ENCODE measurements around the gene MATCAP1.

The MATCAP1 gene

DNA sequence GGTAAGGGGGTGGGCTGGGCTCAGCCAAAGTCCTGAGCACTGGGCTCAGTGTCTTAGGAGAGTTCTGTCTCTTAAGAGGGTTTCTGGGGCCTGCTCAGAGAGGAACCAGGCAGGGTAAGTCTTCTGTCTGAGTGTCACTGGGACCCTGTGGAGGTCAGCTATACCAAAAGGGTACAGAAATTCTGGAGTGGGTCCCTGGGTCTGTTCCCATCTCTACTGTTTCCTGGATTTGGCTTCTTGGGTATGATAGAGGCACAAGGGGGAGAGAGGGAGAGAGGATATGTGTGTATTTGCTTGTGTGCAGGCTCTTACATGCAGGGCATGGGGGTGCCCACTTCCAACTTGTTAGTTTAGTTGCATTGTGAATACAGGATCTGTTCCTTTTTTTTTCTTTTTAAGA is 9.8 kb upstream of the MATCAP1 start:
- Histone ChIP-seq H3K4me3 (ENCODE audit: low read depth, low read length) (no peak overlapping the region), H4K8ac (ENCODE audit: low read depth, low read length) (no peak overlapping the region), H2AFZ (ENCODE audit: insufficient read depth, low read length, poor library complexity) (no peak overlapping the region), H3K36me3 (ENCODE audit: control insufficient read depth in 1 of 2, insufficient read depth in 2 of 2, low read length in 2 of 2) (peaks cover 50 to 52% of the 10 kb centered on the region in 2 experiments), H3K4ac (ENCODE audit: low read depth, low read length) (peak overlapping the region; percentile 99), H3K79me1 (ENCODE audit: low read length) (peaks cover 10% of the 10 kb centered on the region), H4K12ac (ENCODE audit: low read depth, low read length) (no peak overlapping the region), H3K23ac (ENCODE audit: low read length) (no peak overlapping the region), H2BK120ac (ENCODE audit: insufficient read depth, low read length, poor library complexity) (no peak overlapping the region), H3K4me1 (ENCODE audit: control insufficient read depth in 1 of 2, insufficient read depth in 2 of 2, low read length in 2 of 2) (peaks cover 13 to 23% of the 10 kb centered on the region in 2 experiments), H2BK12ac (ENCODE audit: low read length) (no peak overlapping the region), H3K14ac (ENCODE audit: low read length) (no peak overlapping the region), H3K27ac (ENCODE audit: low read depth, low read length) (no peak overlapping the region), H3K4me2 (ENCODE audit: low read length) (peak overlapping the region; percentile 79), H3K9ac (ENCODE audit: low read length) (no peak overlapping the region), H3K79me2 (ENCODE audit: control insufficient read depth, insufficient read depth, low read length, poor library complexity) (peaks cover 10% of the 10 kb centered on the region), H2AK5ac (ENCODE audit: low read length) (no peak overlapping the region), H3K9me3 (ENCODE audit: insufficient read depth, low read depth, low read length) (no peaks in the 10 kb centered on the region), H3K18ac (ENCODE audit: low read length) (no peak overlapping the region), H3K27me3 (ENCODE audit: insufficient read depth, low read length) (no peaks in the 10 kb centered on the region), H2BK5ac (ENCODE audit: low read depth, low read length, poor library complexity) (no peak overlapping the region), H4K91ac (ENCODE audit: low read depth, low read length) (no peak overlapping the region)
- no peak for DNase-seq

DNA sequence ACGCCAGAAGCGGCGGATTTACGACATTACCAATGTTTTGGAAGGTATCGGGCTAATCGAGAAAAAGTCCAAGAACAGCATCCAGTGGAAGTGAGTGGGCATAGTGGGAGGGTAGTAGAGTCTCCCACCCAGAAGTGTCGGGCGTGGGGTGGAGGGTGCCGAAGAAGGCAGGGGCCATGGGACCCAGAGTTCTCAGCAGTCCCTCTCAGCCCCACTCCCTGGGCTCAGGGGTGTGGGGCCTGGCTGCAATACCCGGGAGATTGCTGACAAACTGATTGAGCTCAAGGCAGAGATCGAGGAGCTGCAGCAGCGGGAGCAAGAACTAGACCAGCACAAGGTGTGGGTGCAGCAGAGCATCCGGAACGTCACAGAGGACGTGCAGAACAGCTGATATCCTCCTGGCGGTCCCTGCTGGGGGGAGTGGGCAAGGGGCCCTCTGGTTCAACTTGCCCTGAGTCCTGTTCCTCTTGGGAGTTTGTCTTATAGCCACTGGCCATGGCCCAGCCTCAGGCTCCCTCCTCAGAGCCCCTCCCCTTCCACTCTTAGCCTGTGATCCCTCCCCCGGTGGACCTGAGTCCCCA is 9.1 kb upstream of the MATCAP1 start:
- peaks cover 13 to 18% of the 10 kb centered on the region in 2 experiments for H3K4me1 ChIP-seq (ENCODE audit: control insufficient read depth in 1 of 2, insufficient read depth in 2 of 2, low read length in 2 of 2)
- H3K14ac ChIP-seq (ENCODE audit: low read length), result peak overlapping the region; percentile 92
- no peak overlapping the region for H2BK5ac ChIP-seq (ENCODE audit: low read depth, low read length, poor library complexity)
- H2AFZ ChIP-seq (ENCODE audit: insufficient read depth, low read length, poor library complexity), result no peak overlapping the region
- H3K4ac ChIP-seq (ENCODE audit: low read depth, low read length), result peak overlapping the region; percentile 99
- peaks cover 44 to 46% of the 10 kb centered on the region in 2 experiments for H3K36me3 ChIP-seq (ENCODE audit: control insufficient read depth in 1 of 2, insufficient read depth in 2 of 2, low read length in 2 of 2)
- no peak overlapping the region for H3K27ac ChIP-seq (ENCODE audit: low read depth, low read length)
- WGBS (ENCODE audit: extremely low coverage, insufficient coverage, insufficient read length), result no CpG with 5 or more reads among the region's 17 CpGs
- no peaks in the 10 kb centered on the region for H3K9me3 ChIP-seq (ENCODE audit: insufficient read depth, low read depth, low read length)
- peak overlapping the region; percentile 98 for H3K9ac ChIP-seq (ENCODE audit: low read length)
- no peak overlapping the region for H3K23ac ChIP-seq (ENCODE audit: low read length)
- H4K12ac ChIP-seq (ENCODE audit: low read depth, low read length), result peak overlapping the region; percentile 97
- peak overlapping the region; percentile 87 for H4K91ac ChIP-seq (ENCODE audit: low read depth, low read length)
- no peak for DNase-seq
- no peak overlapping the region for H2BK12ac ChIP-seq (ENCODE audit: low read length)
- no peaks in the 10 kb centered on the region for H3K27me3 ChIP-seq (ENCODE audit: insufficient read depth, low read length)
- peaks cover 7% of the 10 kb centered on the region for H3K79me1 ChIP-seq (ENCODE audit: low read length)
- peaks cover 10% of the 10 kb centered on the region for H3K79me2 ChIP-seq (ENCODE audit: control insufficient read depth, insufficient read depth, low read length, poor library complexity)
- H4K8ac ChIP-seq (ENCODE audit: low read depth, low read length), result peak overlapping the region; percentile 96
- H3K18ac ChIP-seq (ENCODE audit: low read length), result peak overlapping the region; percentile 94
- H3K4me2 ChIP-seq (ENCODE audit: low read length), result peak overlapping the region; percentile 79
- H2BK120ac ChIP-seq (ENCODE audit: insufficient read depth, low read length, poor library complexity), result peak overlapping the region; percentile 81
- peak overlapping the region; percentile 98 for H2AK5ac ChIP-seq (ENCODE audit: low read length)
- peak overlapping the region; percentile 98 for H3K4me3 ChIP-seq (ENCODE audit: low read depth, low read length)

DNA sequence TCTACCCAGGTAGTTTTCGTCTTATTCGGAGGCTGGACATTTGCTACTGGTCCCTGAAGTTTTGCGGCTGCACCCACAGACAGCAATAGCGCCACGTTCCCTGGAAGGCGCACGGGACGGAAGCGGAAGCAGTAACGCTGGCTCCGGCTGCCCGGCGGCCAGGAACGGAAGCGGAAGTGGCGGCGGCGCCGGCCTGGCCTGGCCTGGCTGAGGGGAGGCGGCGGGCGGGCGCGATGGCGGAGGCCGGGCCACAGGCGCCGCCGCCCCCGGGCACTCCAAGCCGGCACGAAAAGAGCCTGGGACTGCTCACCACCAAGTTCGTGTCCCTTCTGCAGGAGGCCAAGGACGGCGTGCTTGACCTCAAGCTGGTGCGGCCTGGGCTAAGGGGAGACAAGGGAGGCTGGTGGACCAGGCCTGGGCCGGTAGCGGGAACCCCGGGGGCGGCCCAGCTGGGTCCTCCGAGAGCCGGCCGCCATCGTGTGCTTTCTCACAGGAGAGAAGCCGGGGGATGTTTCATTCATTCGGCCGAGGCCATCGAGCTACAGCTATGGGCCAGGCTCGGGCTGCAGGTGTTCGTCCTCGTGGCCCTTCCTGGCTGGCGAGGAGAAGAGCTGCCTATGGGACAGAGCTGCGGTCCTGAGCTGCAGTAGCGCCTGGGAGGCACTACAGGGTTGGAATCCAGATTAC is 8.4 kb upstream of the MATCAP1 start, which contains the start of gene E2F4:
Gene E2F4, plus strand, starts transcription at position 161 of the 687 bp plus-strand sequence. Its CDS starts 73 bp downstream, at position 234.
- peak within 1 kb of the TSS; percentile 48 for H3K27ac ChIP-seq (ENCODE audit: low read depth, low read length)
- whole genome bisulfite sequencing (ENCODE audit: extremely low coverage, insufficient coverage, insufficient read length), result no CpG with 5 or more reads among the region's 54 CpGs
- H4K91ac ChIP-seq (ENCODE audit: low read depth, low read length), result peak within 1 kb of the TSS; percentile 87
- no peaks in the 10 kb centered on the region for H3K9me3 ChIP-seq (ENCODE audit: insufficient read depth, low read depth, low read length)
- H4K12ac ChIP-seq (ENCODE audit: low read depth, low read length), result peak within 1 kb of the TSS; percentile 97
- H3K4ac ChIP-seq (ENCODE audit: low read depth, low read length), result peak within 1 kb of the TSS; percentile 99
- H3K14ac ChIP-seq (ENCODE audit: low read length), result peak within 1 kb of the TSS; percentile 92
- peak; percentile 85 to 93 for DNase-seq
- peak within 1 kb of the TSS; percentile 98 for H2AK5ac ChIP-seq (ENCODE audit: low read length)
- peak within 1 kb of the TSS; percentile 80 for H2BK5ac ChIP-seq (ENCODE audit: low read depth, low read length, poor library complexity)
- H2AFZ ChIP-seq (ENCODE audit: insufficient read depth, low read length, poor library complexity), result peak within 1 kb of the TSS; percentile 72
- H2BK120ac ChIP-seq (ENCODE audit: insufficient read depth, low read length, poor library complexity), result peak within 1 kb of the TSS; percentile 81
- peak within 1 kb of the TSS; percentile 79 for H3K4me2 ChIP-seq (ENCODE audit: low read length)
- H3K79me1 ChIP-seq (ENCODE audit: low read length), result peaks cover 9% of the 10 kb centered on the region
- H2BK12ac ChIP-seq (ENCODE audit: low read length), result peak within 1 kb of the TSS; percentile 59
- peaks cover 16 to 18% of the 10 kb centered on the region in 2 experiments for H3K4me1 ChIP-seq (ENCODE audit: control insufficient read depth in 1 of 2, insufficient read depth in 2 of 2, low read length in 2 of 2)
- H4K8ac ChIP-seq (ENCODE audit: low read depth, low read length), result peak within 1 kb of the TSS; percentile 96
- peak within 1 kb of the TSS; percentile 94 for H3K18ac ChIP-seq (ENCODE audit: low read length)
- H3K27me3 ChIP-seq (ENCODE audit: insufficient read depth, low read length), result no peaks in the 10 kb centered on the region
- peaks cover 11% of the 10 kb centered on the region for H3K79me2 ChIP-seq (ENCODE audit: control insufficient read depth, insufficient read depth, low read length, poor library complexity)
- H3K9ac ChIP-seq (ENCODE audit: low read length), result peak within 1 kb of the TSS; percentile 98
- peaks cover 36 to 38% of the 10 kb centered on the region in 2 experiments for H3K36me3 ChIP-seq (ENCODE audit: control insufficient read depth in 1 of 2, insufficient read depth in 2 of 2, low read length in 2 of 2)
- peak within 1 kb of the TSS; percentile 98 for H3K4me3 ChIP-seq (ENCODE audit: low read depth, low read length)
- H3K23ac ChIP-seq (ENCODE audit: low read length), result no peak within 1 kb of the TSS

DNA sequence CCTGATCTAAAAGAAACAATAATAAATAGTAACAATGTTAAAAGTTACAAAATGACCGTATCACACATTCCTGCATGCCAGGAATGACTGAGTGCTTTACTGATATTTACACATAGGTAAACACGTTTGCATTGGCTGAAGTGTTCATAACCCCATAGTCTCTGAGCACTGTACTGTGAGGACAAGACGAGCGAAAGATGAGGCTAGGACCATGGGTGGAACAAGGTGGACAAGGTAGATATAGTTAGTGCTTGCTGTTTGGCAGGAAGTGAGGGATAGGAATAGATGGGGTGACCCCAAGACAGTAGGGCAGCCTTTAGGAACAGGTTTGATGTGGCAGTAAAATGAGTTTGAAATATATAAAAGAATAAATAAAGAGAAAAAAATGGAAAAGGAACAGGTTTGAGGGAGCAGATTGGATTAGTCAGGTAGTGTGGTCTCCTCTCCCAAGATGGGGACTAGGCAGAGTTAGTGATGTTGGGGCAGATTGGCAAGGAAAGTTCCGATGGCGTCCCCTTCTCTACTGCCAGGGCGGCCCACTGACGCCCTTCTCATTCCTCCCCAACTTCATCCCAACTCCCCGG is 7.7 kb upstream of the MATCAP1 start:
- Histone ChIP-seq H2BK120ac (ENCODE audit: insufficient read depth, low read length, poor library complexity) (no peak overlapping the region), H2BK12ac (ENCODE audit: low read length) (no peak overlapping the region), H2AFZ (ENCODE audit: insufficient read depth, low read length, poor library complexity) (no peak overlapping the region), H3K27ac (ENCODE audit: low read depth, low read length) (no peak overlapping the region), H3K36me3 (ENCODE audit: control insufficient read depth in 1 of 2, insufficient read depth in 2 of 2, low read length in 2 of 2) (peaks cover 30 to 33% of the 10 kb centered on the region in 2 experiments), H2BK5ac (ENCODE audit: low read depth, low read length, poor library complexity) (no peak overlapping the region), H2AK5ac (ENCODE audit: low read length) (no peak overlapping the region), H3K4ac (ENCODE audit: low read depth, low read length) (no peak overlapping the region), H3K18ac (ENCODE audit: low read length) (no peak overlapping the region), H3K9me3 (ENCODE audit: insufficient read depth, low read depth, low read length) (no peaks in the 10 kb centered on the region), H3K9ac (ENCODE audit: low read length) (no peak overlapping the region), H3K4me3 (ENCODE audit: low read depth, low read length) (no peak overlapping the region), H3K79me2 (ENCODE audit: control insufficient read depth, insufficient read depth, low read length, poor library complexity) (peaks cover 12% of the 10 kb centered on the region), H3K14ac (ENCODE audit: low read length) (no peak overlapping the region), H4K8ac (ENCODE audit: low read depth, low read length) (peak overlapping the region; percentile 45), H3K27me3 (ENCODE audit: insufficient read depth, low read length) (no peaks in the 10 kb centered on the region), H3K23ac (ENCODE audit: low read length) (no peak overlapping the region), H4K12ac (ENCODE audit: low read depth, low read length) (no peak overlapping the region), H3K79me1 (ENCODE audit: low read length) (peaks cover 10% of the 10 kb centered on the region), H3K4me2 (ENCODE audit: low read length) (peak overlapping the region; percentile 58), H3K4me1 (ENCODE audit: control insufficient read depth in 1 of 2, insufficient read depth in 2 of 2, low read length in 2 of 2) (peaks cover 21 to 23% of the 10 kb centered on the region in 2 experiments), H4K91ac (ENCODE audit: low read depth, low read length) (no peak overlapping the region)
- peak in 1 of 2 donors; percentile 81 for DNase-seq
- no CpG with 5 or more reads among the region's 9 CpGs for WGBS (ENCODE audit: extremely low coverage, insufficient coverage, insufficient read length)

Measured in trophoblast cell (in vitro differentiated cells and primary cell).